Measurements from ENCODE around the gene RPRD2. TPM values are rescaled to one million over a fixed set of nuclear protein-coding genes. Genes with fewer than 3 reads are reported as not detected.

RPRD2 gene
- total RNA-seq, 6 donors from 2014 or later, result 14.6 to 29.8 (median 26.3) TPM

DNA sequence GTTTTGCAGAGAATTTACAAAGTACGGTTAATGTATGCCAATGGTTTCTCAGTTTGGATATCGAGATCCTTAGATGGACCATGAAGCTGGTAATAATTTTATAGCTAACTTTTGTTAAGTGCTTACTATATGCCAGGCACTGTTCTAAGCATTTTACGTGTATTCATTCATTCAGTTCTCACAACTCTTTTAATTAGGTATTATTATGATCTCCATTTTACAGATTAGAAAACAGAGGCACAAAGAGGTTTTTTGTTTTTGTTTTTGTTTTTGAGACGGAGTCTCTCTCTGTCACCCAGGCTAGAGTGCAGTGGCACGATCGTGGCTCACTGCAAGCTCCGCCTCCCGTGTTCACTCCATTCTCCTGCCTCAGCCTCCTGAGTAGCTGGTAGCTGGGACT is 7.2 kb downstream of the RPRD2 start:
- H3K36me3 ChIP-seq, result no peaks in the 10 kb centered on the region
- H3K4me3 ChIP-seq, result no peak overlapping the region
- DNase-seq (no peak), ATAC-seq (ENCODE audit: low FRiP score in 2 of 2) (no peak)
- H3K4me1 ChIP-seq, result peaks cover 20 to 44% (median 24%) of the 10 kb centered on the region in 4 donors
- WGBS, 2 donors, result 88 to 89% methylated on average over 8 of the region's 8 CpGs
- H3K27me3 ChIP-seq, result no peaks in the 10 kb centered on the region
- H3K27ac ChIP-seq, result no peak overlapping the region
- TF ChIP-seq EP300 (IDR thresholded peaks at IDR 0.05), result no peak
- TF ChIP-seq POLR2A (IDR thresholded peaks at IDR 0.05), result no peak
- TF ChIP-seq POLR2AphosphoS5 (IDR thresholded peaks at IDR 0.05), result no peak
- TF ChIP-seq, protein P1, sequence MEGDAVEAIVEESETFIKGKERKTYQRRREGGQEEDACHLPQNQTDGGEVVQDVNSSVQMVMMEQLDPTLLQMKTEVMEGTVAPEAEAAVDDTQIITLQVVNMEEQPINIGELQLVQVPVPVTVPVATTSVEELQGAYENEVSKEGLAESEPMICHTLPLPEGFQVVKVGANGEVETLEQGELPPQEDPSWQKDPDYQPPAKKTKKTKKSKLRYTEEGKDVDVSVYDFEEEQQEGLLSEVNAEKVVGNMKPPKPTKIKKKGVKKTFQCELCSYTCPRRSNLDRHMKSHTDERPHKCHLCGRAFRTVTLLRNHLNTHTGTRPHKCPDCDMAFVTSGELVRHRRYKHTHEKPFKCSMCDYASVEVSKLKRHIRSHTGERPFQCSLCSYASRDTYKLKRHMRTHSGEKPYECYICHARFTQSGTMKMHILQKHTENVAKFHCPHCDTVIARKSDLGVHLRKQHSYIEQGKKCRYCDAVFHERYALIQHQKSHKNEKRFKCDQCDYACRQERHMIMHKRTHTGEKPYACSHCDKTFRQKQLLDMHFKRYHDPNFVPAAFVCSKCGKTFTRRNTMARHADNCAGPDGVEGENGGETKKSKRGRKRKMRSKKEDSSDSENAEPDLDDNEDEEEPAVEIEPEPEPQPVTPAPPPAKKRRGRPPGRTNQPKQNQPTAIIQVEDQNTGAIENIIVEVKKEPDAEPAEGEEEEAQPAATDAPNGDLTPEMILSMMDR (IDR thresholded peaks at IDR 0.05), result no peak
- H3K9me3 ChIP-seq, result no peaks in the 10 kb centered on the region

DNA sequence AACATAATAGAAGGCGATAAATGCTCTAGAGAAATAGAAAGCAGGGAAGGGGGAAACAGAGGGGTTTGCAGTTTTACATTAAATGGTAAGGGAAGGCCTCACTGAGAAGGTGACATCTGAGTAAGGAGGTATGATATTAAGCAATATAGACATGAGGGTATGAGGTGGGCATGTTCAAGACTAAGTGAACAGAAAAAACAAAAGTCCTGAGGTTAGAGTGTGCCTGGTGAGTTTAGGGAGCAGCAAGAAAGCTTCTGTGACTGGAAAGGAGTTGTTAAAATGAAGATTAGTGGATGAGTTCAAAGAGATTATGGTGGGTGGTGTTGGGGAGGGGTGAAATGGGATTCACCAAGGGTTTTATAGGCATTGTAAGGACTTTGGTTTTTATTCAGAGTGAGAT is 8.6 kb downstream of the RPRD2 start:
- DNase-seq (no peak), ATAC-seq (ENCODE audit: low FRiP score in 2 of 2) (no peak)
- 100% methylated on average over 1 of the region's 1 CpG for WGBS, 2 donors
- Histone ChIP-seq H3K9me3 (no peaks in the 10 kb centered on the region), H3K4me1 (peaks cover 13 to 31% (median 20%) of the 10 kb centered on the region in 4 donors), H3K27me3 (no peaks in the 10 kb centered on the region), H3K36me3 (no peaks in the 10 kb centered on the region), H3K4me3 (no peak overlapping the region), H3K27ac (no peak overlapping the region)
- TF ChIP-seq, protein P1 (IDR thresholded peaks at IDR 0.05), result no peak
- TF ChIP-seq EP300 (IDR thresholded peaks at IDR 0.05) (no peak), POLR2AphosphoS5 (IDR thresholded peaks at IDR 0.05) (no peak), POLR2A (IDR thresholded peaks at IDR 0.05) (no peak)

DNA sequence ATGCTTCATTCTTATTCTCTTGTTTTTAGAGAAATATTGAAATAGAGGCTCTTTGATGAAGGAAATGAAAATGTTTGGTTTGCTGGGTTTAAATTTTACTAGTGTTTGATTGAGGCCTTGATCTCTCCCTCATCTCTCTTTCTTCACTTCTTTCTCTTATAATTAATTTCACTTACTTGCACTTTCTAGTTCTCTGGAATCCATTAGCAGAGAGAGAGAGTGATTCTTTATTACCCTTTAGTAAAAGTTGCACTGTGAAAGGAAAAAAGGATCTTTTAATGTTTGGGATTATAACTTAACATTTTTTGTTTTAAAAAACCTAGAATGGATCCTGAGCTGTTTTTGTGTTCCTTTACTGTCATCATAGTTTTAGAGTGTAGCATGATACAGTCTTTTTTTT is 12.2 kb downstream of the RPRD2 start:
- Histone ChIP-seq H3K4me3 (no peak overlapping the region), H3K36me3 (no peaks in the 10 kb centered on the region), H3K27ac (no peak overlapping the region), H3K4me1 (peaks cover 10 to 21% (median 15%) of the 10 kb centered on the region in 4 donors), H3K9me3 (no peaks in the 10 kb centered on the region), H3K27me3 (no peaks in the 10 kb centered on the region)
- ATAC-seq (ENCODE audit: low FRiP score in 2 of 2) (no peak), DNase-seq (no peak)
- TF ChIP-seq POLR2AphosphoS5 (IDR thresholded peaks at IDR 0.05) (no peak), EP300 (IDR thresholded peaks at IDR 0.05) (no peak), POLR2A (IDR thresholded peaks at IDR 0.05) (no peak)
- TF ChIP-seq, protein P1 (IDR thresholded peaks at IDR 0.05), result no peak

DNA sequence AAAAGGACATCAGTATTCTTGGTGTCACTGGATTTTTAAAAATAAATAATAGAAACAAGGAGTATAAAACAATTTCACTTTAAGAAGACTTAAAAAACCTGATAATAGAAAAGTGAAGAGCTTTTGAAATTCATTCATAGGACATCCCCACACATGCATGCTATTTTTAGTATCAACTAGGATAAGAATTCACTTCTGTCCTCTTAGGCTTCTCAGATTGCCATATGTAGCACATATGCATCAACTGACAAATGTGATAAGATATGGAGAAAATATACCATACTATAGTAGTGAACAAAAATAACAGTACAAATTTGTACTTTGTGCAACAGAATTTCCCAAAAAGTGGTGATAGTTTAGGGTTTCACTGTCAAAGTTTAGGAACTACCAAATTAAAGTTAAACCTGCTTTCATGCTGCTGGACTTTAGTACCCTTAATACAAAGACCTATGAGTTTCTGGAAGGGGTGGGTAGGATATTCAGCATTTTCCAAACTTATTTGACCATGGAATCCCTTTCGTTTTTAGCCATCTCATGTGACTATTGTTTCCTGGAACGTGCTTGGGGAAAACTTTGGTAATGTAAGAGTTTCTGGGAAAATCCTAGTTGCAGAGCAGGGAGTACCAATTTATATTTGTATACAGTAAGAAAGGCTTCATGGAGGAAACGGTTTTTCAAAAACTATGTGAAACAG is 19.8 kb downstream of the RPRD2 start:
- WGBS, 2 donors, result 56 to 62% methylated on average over 3 of the region's 3 CpGs

More for the DNA sequence above, 19.8 kb downstream of the RPRD2 start:
- H3K4me1 ChIP-seq, result peaks cover 0 to 17% (median 12%) of the 10 kb centered on the region in 4 donors
- no peak overlapping the region for H3K27ac ChIP-seq
- ATAC-seq (ENCODE audit: low FRiP score in 2 of 2), result no peak
- no peaks in the 10 kb centered on the region for H3K9me3 ChIP-seq
- H3K27me3 ChIP-seq, result no peaks in the 10 kb centered on the region
- no peaks in the 10 kb centered on the region for H3K36me3 ChIP-seq
- H3K4me3 ChIP-seq, result no peak overlapping the region
- no peak for DNase-seq
- TF ChIP-seq POLR2A (IDR thresholded peaks at IDR 0.05) (no peak), EP300 (IDR thresholded peaks at IDR 0.05) (no peak), POLR2AphosphoS5 (IDR thresholded peaks at IDR 0.05) (no peak)
- TF ChIP-seq, protein P1 (IDR thresholded peaks at IDR 0.05), result no peak
